Activated CD4-positive, alpha-beta T cell treated with anti-CD3 and anti-CD28 coated beads for 36 hours (primary cell): ENCODE measurements around the gene CEP192. TPM values are rescaled to one million over a fixed set of nuclear protein-coding genes. Genes with fewer than 3 reads are reported as not detected.

Source experiments
- ATAC-seq: fragments of 200-7000 bp; cut with Tn5 transposase; one replicate; pipeline ENCODE4 v1.10.0; 2021; ENCODE audit warnings: mild to moderate bottlenecking, moderate library complexity
- CTCF ChIA-PET: fragments of 350-600 bp; sonication (Branson Sonifier 250); formaldehyde crosslinking; loops from one replicate; lab custom pipeline; 2021; ENCODE audit warnings: antibody characterized with exemption; lab: Charles Lee
- POLR2A ChIA-PET: fragments of 350-600 bp; sonication (Branson Sonifier 250); formaldehyde crosslinking; loops from one replicate; lab custom pipeline; 2021; ENCODE audit warnings: antibody characterized with exemption, inconsistent platforms; lab: Charles Lee
- DNase-seq: peaks from one replicate; pipeline ENCODE4 v3.0.0-alpha.2; 2020
- H3K27ac Mint-ChIP-seq: one replicate; pipeline ENCODE4 v1.8.0; 2021; ENCODE audit warnings: mixed read lengths
- H3K27me3 Mint-ChIP-seq: one replicate; pipeline ENCODE4 v1.8.0; 2021; ENCODE audit warnings: mixed read lengths
- H3K36me3 Mint-ChIP-seq: one replicate; pipeline ENCODE4 v1.8.0; 2021; ENCODE audit warnings: low read depth, mixed read lengths
- H3K4me1 Mint-ChIP-seq: one replicate; pipeline ENCODE4 v1.8.0; 2021; ENCODE audit warnings: mixed read lengths
- H3K4me3 Mint-ChIP-seq: one replicate; pipeline ENCODE4 v1.8.0; 2021; ENCODE audit warnings: mild to moderate bottlenecking, moderate library complexity, mixed read lengths
- H3K9me3 Mint-ChIP-seq: one replicate; pipeline ENCODE4 v1.8.0; 2021; ENCODE audit warnings: low read depth, mixed read lengths
- intact Hi-C, 2 experiments: fragments of 100-400 bp; cut with DNase I in 1 of 2; cut with micrococcal nuclease in 1 of 2; formaldehyde crosslinking; loops; one replicate each; pipeline versions ENCODE4 v1.14.2 to v1.15.1; 2022 to 2024; cut with DNase I, micrococcal nuclease
- total RNA-seq, 2 experiments: library from RNA; stranded (reverse); gene quantifications; one replicate each; pipeline ENCODE4 v1.2.3, GENCODE V29; 2021

CEP192 gene
- total RNA-seq, 2 experiments from 2014 or later = 36.0 to 39.3 TPM

- POLR2A ChIA-PET = no interaction called here
- no peak for ATAC-seq
- Mint-ChIP-seq H3K36me3 (peaks cover 19% of the 10 kb centered on the region), H3K4me3 (no peak overlapping the region), H3K4me1 (no peaks in the 10 kb centered on the region), H3K27ac (no peak overlapping the region), H3K27me3 (no peaks in the 10 kb centered on the region), H3K9me3 (no peaks in the 10 kb centered on the region)
- intact Hi-C loops = no loop called here
- CTCF ChIA-PET = interaction anchor here (1.1 kb wide), 1 partner anchor 95 kb away, joined by 3 read pairs; no protein-coding TSS in a partner anchor
- no peak for DNase-seq
Measured at GRCh38 chr18:13120983-13121441, 129.8 kb downstream of the CEP192 start.

DNA sequence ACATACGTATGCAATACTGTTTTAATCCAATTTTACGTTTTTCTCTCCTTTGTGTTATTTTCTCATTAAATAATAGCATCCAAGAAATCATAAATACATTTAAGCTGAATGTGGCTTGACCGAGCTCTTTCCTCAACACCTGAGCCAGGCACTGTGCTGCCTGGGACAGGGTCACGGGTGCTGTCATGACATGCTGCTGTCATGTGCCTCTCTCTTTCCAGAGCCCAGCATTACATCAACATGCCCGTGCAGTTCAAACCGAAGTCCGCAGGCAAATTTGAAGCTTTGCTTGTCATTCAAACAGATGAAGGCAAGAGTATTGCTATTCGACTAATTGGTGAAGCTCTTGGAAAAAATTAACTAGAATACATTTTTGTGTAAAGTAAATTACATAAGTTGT, 133.2 kb downstream of the CEP192 start:
- no peaks in the 10 kb centered on the region for H3K4me1 Mint-ChIP-seq
- H3K27me3 Mint-ChIP-seq = no peaks in the 10 kb centered on the region

DNA sequence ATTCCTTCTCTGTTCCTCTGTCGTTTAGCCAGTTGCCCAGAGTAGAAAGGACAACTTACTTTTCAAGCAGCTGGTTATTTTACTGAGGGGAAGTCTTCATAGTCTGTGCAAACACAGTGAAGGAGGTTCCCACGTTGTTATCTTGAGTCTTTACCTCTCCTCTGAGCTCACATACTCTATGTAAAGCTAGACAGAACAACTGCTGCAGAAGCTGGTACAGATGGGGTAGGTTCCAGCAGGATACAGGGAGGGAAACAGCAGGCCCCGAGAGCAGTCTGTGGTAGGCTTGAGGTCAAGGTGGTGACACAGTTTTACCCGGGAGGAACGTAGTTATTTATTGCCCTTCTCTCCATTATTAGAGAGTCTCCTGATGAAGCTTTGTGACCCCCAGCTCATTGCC, 134.0 kb downstream of the CEP192 start:
- H3K9me3 Mint-ChIP-seq = no peaks in the 10 kb centered on the region
- peak overlapping the region; percentile 2 for H3K27ac Mint-ChIP-seq
- ATAC-seq = no peak
- ChIA-PET CTCF (interaction anchor here (0.9 to 2.7 kb wide), 3 partner anchors 10 to 34 kb away, joined by 3 to 20 read pairs (median 4); no protein-coding TSS in a partner anchor), POLR2A (no interaction called here)
- no peak for DNase-seq
- H3K4me3 Mint-ChIP-seq = no peak overlapping the region
- H3K36me3 Mint-ChIP-seq = no peaks in the 10 kb centered on the region
- H3K4me1 Mint-ChIP-seq = peaks cover 2% of the 10 kb centered on the region
- intact Hi-C loops = no loop called here
- no peaks in the 10 kb centered on the region for H3K27me3 Mint-ChIP-seq

More for the DNA sequence above, 133.2 kb downstream of the CEP192 start:
- intact Hi-C loops = no loop called here
- H3K4me3 Mint-ChIP-seq = no peak overlapping the region
- no peak for DNase-seq
- ATAC-seq = no peak
- no peak overlapping the region for H3K27ac Mint-ChIP-seq
- ChIA-PET POLR2A (no interaction called here), CTCF (interaction anchor here (0.9 to 2.7 kb wide), 3 partner anchors 9 to 35 kb away, joined by 3 to 20 read pairs (median 4); no protein-coding TSS in a partner anchor)
- H3K36me3 Mint-ChIP-seq = no peaks in the 10 kb centered on the region
- H3K9me3 Mint-ChIP-seq = no peaks in the 10 kb centered on the region

- ATAC-seq (no peak), DNase-seq (no peak)
- CTCF ChIA-PET = interaction anchor here (0.6 to 2.7 kb wide), 3 partner anchors 32 to 38 kb away, joined by 4 to 20 read pairs (median 12); no protein-coding TSS in a partner anchor
- intact Hi-C loops = no loop called here
- H3K27ac Mint-ChIP-seq = peak overlapping the region; percentile 17
- no peaks in the 10 kb centered on the region for H3K36me3 Mint-ChIP-seq
- H3K27me3 Mint-ChIP-seq = no peaks in the 10 kb centered on the region
- no peak overlapping the region for H3K4me3 Mint-ChIP-seq
- no peaks in the 10 kb centered on the region for H3K9me3 Mint-ChIP-seq
- POLR2A ChIA-PET = no interaction called here
- H3K4me1 Mint-ChIP-seq = peaks cover 2% of the 10 kb centered on the region
Measured at GRCh38 chr18:13126966-13127598, 135.9 kb downstream of the CEP192 start.

DNA sequence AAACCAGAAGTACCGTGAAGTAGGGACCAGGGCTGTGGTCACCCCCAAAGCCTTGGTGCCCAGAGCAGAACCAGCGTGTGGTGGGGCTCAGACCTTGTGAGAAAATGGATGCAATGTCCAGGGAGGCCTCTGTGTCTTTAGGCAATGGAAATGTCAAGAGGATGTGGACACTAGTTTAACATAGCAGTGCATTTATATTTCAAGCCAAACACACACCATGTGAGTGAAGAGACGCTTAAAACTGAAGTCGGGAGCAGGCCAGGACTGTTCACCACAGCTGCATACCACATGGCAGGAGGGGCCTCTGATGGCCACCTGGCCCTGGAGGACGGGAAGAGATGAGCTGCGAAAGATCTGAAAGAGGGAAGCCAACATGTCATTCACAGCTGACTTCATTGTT, 140.1 kb downstream of the CEP192 start:
- Mint-ChIP-seq H3K27ac (no peak overlapping the region), H3K4me1 (peaks cover 9% of the 10 kb centered on the region), H3K27me3 (peaks cover 2% of the 10 kb centered on the region), H3K9me3 (no peaks in the 10 kb centered on the region), H3K36me3 (peaks cover 2% of the 10 kb centered on the region), H3K4me3 (no peak overlapping the region)
- CTCF ChIA-PET = no interaction called here
- ATAC-seq (no peak), DNase-seq (no peak)
- intact Hi-C loops = no loop called here
- POLR2A ChIA-PET = no interaction called here

DNA sequence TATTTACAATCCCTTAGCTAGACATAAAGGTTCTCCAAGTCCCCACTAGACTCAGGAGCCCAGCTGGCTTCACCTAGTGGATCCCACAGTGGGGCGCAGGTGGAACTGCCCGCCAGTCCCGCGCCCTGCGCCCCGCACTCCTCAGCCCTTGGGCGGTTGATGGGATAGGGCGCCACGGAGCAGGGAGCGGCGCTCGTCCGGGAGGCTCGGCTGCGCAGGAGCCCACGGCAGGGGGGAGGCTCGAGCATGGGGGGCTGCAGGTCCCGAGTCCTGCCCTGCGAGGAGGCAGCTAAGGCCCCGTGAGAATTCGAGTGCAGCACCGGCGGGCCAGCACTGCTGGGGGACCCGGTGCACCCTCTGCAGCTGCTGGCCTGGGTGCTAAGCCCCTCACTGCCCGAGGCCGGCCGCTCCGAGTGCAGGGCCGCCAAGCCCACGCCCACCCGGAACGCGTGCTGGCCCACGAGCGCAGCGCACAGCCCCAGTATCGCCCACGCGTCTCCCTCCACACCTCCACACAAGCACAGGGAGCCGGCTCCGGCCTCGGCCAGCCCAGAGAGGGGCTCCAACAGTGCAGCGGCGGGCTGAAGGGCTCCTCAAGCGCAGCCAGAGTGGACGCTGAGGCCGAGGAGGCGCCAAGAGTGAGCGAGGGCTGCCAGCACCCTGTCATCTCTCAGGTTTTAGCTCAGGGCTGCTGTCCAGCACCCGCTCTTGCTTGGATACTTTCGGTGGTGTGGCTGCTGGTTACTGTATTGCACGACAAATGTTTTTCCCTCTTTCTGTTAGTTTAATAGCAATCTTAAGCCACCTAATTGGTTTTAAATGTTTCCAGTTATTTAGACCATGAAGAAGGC, 143.6 kb downstream of the CEP192 start:
- DNase-seq = no peak

DNA sequence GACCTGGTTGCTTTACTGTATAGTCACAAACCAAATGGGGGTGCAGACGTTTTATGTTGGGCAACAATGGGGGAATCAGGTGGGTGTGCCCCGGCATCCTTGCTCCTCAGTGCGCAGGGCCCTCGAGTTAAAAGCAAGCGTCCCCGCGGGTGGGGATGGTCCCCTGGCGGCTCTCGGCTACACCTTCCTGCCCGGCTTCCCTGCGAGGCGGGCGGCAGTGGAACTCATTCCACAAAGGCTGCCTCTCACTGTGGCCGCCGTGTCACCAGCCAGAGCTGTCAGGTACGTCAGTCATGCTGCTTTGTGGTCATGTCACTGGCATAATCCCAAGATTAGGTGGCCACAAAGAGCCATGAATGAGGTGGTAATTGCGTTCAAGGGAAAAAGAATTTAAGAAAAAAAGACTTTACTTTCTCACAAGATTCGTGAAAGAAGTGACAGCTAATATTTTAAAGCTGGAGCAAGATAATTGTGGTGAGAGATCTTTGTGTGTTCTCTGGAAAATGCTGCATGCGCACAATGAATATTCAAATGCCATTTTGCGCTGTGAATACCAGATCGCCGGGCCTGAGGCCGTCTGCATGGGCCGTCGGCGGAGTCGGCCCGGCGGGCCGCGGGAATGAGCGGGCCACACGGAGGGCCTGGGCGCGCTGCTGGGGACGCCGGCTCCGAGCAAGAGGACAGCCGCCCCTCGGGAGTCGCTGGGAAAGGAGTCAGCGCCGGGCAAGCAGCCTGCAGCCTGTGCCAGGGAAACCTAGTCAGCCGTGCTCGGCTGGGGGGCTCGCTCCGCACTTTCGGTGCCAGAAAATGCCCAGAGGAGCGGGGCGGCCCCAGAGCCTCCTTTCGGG, 145.1 kb downstream of the CEP192 start:
- Mint-ChIP-seq H3K27ac (peak overlapping the region; percentile 84), H3K36me3 (peaks cover 2% of the 10 kb centered on the region), H3K27me3 (peaks cover 2% of the 10 kb centered on the region), H3K9me3 (no peaks in the 10 kb centered on the region), H3K4me3 (peak overlapping the region; percentile 83), H3K4me1 (peaks cover 24% of the 10 kb centered on the region)
- DNase-seq (peak; percentile 79), ATAC-seq (peak; percentile 61)
- ChIA-PET POLR2A (interaction anchor here (0.7 to 1.4 kb wide), 2 partner anchors 145 to 256 kb away, joined by 4 read pairs; partner anchors contain the start of gene CEP192), CTCF (interaction anchor here (0.9 to 1.0 kb wide), 2 partner anchors 12 to 23 kb away, joined by 3 to 4 read pairs; no protein-coding TSS in a partner anchor)
- intact Hi-C loops = loop anchor here (2.0 to 5.0 kb wide), 6 partner anchors 145 to 759 kb away; partner anchors contain the start of genes AFG3L2 (in 1 of the 2), CEP192 (in 1 of the 2), CEP76 (in 1 of the 2) and FAM210A (in 1 of the 2)

More for the DNA sequence above, 143.6 kb downstream of the CEP192 start:
- intact Hi-C loops = loop anchor here (5.0 kb wide), 3 partner anchors 252 to 757 kb away; partner anchors contain the start of genes AFG3L2 (in 1 of the 2), CEP76 (in 1 of the 2), PSMG2 (in 1 of the 2) and PTPN2 (in 1 of the 2)
- Mint-ChIP-seq H3K4me3 (no peak overlapping the region), H3K36me3 (peaks cover 2% of the 10 kb centered on the region), H3K27me3 (peaks cover 2% of the 10 kb centered on the region), H3K4me1 (peaks cover 26% of the 10 kb centered on the region), H3K27ac (no peak overlapping the region), H3K9me3 (no peaks in the 10 kb centered on the region)
- CTCF ChIA-PET = interaction anchor here (1.1 kb wide), 1 partner anchor 23 kb away, joined by 3 read pairs; no protein-coding TSS in a partner anchor
- no peak for ATAC-seq
- POLR2A ChIA-PET = interaction anchor here (0.5 kb wide), 1 partner anchor 45 kb away, joined by 10 read pairs; no protein-coding TSS in a partner anchor

DNA sequence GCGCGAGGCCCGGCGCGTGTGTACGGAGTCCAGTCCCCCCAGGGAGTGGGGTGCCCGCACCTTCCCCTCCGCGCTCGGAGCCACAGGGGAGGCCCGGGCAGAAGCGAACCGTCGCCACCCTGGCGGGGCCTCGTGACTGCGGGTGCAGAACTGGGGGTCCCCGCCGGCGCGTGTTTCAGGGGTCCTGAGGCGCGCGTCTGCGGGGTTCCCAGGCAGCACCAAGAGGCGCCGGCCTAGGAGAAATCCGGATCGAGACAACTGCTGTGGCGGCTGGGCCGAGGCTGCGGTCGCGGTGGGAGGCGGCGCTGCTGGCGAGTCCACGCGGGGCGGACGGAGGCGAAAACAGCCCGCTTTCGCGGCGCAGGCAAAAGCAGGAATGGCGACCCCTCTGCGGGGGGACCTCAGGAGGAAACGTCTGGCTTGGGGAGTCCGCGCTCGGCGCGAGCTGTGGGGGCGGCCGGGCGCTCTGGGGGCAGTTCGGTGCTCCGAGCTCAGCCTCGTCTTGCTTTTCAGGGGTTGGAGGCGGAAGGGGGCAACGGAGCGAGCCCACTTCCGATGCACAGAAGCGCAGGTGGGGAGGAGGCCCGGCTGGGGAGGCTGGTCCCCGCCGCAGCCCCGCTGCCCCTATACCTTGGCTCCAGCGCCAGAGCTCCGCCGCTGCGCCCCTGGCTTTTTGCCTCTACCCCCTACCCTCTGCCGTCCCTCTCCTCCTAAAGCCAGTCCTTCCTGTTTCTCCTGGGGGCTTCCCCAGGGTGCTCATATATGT, 145.9 kb downstream of the CEP192 start:
- ChIA-PET CTCF (interaction anchor here (0.9 kb wide), 1 partner anchor 12 kb away, joined by 3 read pairs; no protein-coding TSS in a partner anchor), POLR2A (interaction anchor here (1.4 kb wide), 1 partner anchor 146 kb away, joined by 4 read pairs; the partner anchor contains the start of gene CEP192)
- Mint-ChIP-seq H3K27me3 (peaks cover 2% of the 10 kb centered on the region), H3K4me1 (peaks cover 24% of the 10 kb centered on the region), H3K4me3 (peak overlapping the region; percentile 83), H3K36me3 (peaks cover 2% of the 10 kb centered on the region), H3K27ac (peak overlapping the region; percentile 86), H3K9me3 (no peaks in the 10 kb centered on the region)
- ATAC-seq (peak; percentile 24), DNase-seq (peak; percentile 54)
- intact Hi-C loops = loop anchor here (2.0 to 5.0 kb wide), 6 partner anchors 146 to 760 kb away; partner anchors contain the start of genes AFG3L2 (in 1 of the 2), CEP192 (in 1 of the 2), CEP76 (in 1 of the 2) and FAM210A (in 1 of the 2)

- Mint-ChIP-seq H3K27me3 (peaks cover 2% of the 10 kb centered on the region), H3K9me3 (no peaks in the 10 kb centered on the region), H3K4me1 (peaks cover 24% of the 10 kb centered on the region), H3K27ac (peak overlapping the region; percentile 86), H3K4me3 (peak overlapping the region; percentile 83), H3K36me3 (peaks cover under 1% of the 10 kb centered on the region)
- DNase-seq (peak; percentile 76), ATAC-seq (peak; percentile 78)
- CTCF ChIA-PET = no interaction called here
- intact Hi-C loops = loop anchor here (1.0 to 5.0 kb wide), 7 partner anchors 147 to 761 kb away; partner anchors contain the start of genes AFG3L2 (in 1 of the 2), CEP192 (in 1 of the 2), CEP76 (in 1 of the 2) and FAM210A (in 1 of the 2)
- POLR2A ChIA-PET = interaction anchor here (1.4 kb wide), 1 partner anchor 147 kb away, joined by 4 read pairs; the partner anchor contains the start of gene CEP192
Measured at GRCh38 chr18:13137670-13138419, 146.7 kb downstream of the CEP192 start.
